ENCODE measurements around the gene METTL17.
"Not testable (repeated sequence)": the region's sequence is repeated elsewhere in the genome, so short reads cannot be mapped to it uniquely, and the experiment has no call there.

METTL17 gene

DNA sequence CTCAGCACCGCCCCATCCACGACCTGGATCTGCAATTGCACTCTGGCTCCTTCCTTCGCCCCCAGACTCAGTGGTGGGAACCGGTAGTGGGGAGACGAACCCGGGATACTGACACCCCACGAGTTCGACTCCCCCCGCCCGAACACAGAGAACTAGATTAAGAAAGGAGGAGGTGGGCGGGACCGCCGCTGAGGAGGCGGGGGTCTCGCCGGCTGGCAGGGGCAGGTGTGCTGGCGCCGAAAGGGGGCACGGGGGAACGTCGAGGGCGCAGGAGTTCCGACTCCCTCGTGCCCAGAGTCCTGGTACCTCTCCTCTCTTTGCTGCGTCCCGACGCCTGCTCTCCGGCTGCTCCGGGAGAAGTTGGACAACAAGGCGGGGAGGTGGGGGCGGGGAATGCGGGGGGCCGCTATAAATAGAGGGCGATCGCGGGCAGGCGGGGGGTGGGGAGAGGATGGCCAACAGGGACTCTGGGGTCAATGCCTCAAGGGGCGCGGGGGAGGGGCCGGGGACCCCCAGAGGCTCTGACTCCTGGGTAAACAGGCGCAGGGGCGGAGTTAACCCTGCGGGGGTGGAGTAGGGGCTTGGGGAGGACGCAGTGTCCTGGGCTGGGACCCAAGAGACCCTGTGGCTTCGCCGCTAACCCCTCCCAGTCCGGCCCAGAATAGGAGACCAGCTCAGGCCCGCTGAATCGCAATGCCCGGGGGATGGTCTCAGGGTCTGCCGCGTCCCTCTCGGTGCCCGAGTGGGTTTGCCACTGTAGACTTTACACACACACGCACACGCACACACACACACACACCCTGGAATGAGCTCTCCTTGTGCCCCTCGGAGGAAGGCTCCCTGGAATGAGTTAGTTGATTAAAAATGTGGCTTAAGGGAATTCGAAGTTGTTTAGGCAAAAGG, 35.8 kb downstream of the METTL17 start:
- no peak for DNase-seq

GRCh38 chr14:21026274-21026987, 36.7 kb downstream of the METTL17 start:
- DNase-seq, result no peak

DNA sequence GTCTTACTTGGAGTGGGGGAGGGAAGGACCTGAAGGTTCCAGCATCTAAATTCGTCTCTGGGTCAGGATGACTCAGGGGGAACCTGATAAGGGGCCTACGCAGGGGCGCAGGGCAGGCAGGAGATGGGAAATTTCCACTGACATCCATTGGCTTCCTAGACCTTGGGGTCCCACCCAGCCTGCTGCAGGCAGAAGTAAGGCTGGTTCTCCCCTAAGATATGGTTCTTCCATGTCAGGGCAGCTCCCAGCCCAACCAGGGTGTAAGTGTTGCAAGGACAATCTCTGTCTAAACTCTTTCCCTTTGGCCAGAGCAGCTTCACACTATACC, 37.2 kb downstream of the METTL17 start:
- no peak for DNase-seq

- no peak for DNase-seq
These were observed 40.1 kb downstream of the METTL17 start, which contains the start of gene TPPP2 for GRCh38 chr14:21029917-21030316. TSS of gene TPPP2 (plus strand) at chr14:21030217. CDS start at chr14:21030582, 365 bp downstream.

DNA sequence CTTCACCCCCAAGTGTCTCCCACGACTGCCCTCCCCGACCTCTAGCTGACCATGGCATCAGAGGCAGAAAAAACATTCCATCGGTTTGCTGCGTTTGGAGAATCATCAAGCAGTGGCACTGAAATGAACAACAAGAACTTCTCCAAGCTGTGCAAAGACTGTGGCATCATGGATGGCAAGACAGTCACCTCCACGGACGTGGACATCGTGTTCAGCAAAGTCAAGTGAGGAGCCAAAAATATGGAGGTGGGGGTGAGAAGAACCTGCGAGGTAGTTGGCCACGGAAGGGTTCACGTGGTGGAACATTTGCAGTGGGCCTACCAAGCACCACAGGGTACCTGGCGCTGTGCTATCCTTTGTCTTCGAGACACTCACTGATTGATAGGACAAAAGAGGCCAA, 40.8 kb downstream of the METTL17 start:
- DNase-seq, result no peak

DNA sequence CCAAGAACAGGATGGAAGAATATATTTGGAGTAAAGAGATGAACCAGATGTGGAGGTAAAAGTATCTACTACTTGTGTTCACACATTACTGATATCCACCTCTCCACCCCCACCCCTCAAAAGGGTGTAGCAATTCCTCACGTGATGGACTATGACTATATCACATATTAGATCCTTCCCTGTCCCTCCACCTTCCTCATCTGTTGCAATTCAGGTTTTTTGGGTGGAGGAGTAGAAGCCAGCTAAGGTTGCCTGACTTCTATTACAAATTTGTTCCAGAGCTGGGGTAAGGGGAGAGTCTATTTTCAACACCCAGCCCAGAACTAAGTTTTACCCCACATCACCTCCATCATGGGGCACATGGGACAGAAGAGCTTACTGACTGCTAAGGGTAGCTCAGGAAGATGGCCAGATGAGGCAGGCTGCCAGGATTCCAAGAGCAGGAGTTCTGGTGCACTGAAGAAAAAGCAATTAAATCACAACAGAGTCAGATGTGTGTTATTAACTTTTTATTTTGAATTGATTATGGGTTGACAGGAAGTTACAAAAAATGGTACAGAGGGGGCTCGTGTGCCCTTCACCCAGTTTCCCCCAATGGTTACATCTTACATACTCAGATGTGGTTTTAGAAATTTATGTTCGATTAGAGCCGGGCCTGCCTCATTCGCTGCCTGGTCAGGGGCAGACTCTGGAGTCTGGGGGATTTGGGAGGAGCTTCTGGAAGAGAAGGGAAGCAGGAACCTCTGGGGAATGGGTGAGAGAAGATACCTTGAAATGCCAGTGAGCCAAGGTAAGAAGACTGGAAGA, 42.7 kb downstream of the METTL17 start:
- DNase-seq, result peak; percentile 79

- peak; percentile 72 for DNase-seq
These were observed 43.4 kb downstream of the METTL17 start for GRCh38 chr14:21033133-21033698.

DNA sequence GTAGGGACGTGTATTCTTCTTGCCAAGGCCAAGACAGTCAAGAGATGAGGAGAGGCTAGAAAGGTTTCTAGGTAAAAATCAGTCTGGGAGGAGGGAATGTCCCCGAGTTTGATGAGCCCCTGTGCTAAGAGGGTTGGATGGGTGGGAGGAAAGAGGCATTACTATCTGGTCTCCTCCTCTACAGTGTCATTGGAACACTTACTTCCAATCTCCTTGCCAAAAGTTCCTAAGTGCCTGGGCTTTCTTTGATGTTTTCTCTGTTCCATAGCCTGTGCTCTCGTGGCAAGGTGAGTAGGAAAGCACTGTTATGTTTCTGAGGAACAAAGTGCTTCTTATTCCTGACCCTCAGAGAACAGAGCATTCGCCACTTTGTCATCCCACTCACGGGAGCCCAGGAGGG, 44.9 kb downstream of the METTL17 start, which contains the start of gene RNASE13:
Gene RNASE13, minus strand, starts transcription at position 101 of the 400 bp plus-strand sequence. CDS start 519 bp downstream, outside the sequence.
- DNase-seq, result no peak

GRCh38 chr14:21036751-21037150, 47.0 kb downstream of the METTL17 start:
- DNase-seq, result peak; percentile 59

GRCh38 chr14:21037156-21037555, 47.4 kb downstream of the METTL17 start:
- DNase-seq, result peak; percentile 59

DNA sequence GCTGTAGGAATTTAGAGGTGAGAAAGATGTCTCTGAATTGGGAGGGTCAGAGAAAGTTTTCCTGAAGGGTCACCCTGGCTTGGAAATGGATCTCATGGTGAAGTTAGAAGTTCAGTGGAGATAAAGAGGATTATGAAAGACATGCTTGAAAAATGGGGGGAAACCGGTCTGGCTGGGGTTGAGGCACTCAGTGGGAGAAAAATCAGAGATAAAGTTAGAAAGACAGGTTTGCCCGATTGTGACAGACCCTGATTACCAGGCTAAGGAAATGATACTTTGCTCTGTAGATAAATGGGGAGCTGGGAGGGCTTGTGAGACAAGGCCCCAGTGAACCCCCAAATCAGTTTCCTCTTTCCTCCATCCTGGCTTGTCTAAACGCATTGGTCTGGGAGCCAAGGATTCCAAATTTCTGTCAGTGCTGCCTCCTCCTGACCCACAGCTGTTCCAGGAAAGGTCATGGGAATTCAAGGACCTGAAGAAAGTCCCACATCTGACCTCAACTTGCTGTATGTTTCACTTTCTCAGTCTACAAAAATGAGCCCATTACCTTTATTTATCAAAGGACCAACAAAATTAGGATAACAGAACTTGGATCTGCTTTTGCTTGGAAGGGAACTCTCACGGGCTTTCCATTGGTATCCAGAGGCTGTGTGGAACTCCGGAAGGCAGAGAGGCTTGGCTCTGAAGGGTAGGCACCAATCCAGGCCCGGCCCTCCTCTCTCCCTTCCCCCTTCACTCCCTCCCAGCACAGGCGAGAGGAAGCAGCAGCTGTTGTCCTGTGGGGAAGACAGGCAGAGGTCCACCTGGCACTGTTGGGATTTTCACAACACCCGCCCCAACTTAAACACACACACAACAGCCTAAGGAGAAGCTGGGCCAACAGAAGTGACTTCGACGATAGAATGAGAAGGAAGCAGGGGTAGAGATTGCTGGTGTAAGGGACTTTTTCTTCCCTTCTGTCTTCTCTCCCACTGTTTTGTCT, 49.0 kb downstream of the METTL17 start:
- DNase-seq, result no peak

DNA sequence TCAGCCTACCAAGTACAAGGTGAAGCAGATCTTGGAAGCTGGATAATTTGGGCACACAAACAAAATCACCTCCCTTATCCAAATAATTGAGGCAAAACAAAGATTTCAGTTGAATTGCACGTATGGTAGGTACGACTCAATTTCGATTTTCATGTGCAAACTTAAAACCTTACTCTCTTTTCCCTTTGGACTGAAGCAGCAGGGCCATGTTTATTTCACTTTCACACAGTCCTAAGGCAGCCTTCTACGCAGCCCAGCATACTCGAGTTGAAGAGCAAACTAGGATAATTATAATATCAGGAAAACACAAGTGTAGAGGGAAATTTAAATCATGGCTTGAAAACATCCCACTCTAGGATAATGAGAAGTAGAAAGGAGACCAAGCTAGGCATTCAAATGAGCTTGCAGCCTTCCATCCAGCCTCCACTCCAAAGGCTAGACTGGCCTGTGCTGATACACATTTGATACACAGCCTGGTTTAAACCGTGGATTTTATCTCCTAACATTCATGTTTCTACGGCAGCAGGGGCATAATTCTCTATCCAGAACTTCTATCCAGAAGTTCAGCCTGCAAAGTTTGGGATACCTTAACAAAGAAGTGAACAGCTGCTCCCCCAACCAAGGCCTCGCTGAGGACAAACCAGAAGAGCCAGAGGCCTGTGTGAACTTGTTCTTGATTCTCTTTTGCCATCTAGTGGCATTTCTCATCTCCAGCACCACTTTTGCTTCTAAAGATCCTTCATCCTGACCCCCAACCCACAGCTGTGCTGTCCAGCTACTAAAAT, 50.0 kb downstream of the METTL17 start:
- peak; percentile 70 for DNase-seq

DNA sequence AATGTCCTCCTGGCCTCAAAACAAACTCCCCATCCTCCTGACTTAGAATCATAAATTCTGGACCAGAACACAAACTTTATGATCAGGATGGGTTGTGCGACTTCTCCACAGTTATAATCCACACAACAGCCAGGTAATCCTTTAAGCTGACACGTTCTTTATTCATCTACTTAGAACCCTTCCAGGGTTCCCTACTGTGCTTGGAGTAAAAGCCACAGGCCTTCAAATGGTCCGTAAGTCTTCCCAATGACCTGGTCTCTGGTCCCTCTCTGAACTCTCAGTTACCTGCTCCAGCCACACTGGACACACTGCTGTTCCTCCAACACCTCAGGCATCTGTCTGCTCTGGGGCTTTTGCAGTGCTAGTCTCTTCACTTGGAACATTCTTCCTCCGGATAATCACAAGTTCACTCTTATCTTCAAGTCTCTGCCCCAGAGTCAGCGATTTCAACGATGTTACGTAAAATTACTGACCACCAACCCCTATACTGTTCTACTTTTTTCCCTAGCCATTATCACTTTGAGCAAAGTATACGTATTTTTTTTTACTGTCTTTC, 50.7 kb downstream of the METTL17 start:
- DNase-seq, result no peak

DNA sequence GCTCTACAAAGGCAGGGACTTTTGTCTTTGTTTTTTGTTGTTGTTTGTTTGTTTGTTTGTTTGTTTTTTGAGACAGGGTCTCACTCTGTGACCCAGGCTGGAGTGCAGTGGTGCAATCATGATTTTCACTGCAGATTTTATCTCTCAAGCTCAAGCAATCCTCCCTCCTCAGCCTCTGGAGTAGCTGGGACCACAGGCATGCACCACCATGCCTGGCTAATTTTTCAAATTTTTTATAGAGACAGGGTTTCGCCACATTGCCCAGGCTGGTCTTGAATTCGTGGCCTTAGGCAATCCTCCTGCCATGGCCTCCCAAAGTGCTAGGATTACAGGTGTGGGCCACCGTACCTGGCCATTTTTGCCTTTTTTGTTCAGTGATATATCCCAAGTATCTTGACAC, 51.2 kb downstream of the METTL17 start:
- DNase-seq, result not testable (repeated sequence)

DNA sequence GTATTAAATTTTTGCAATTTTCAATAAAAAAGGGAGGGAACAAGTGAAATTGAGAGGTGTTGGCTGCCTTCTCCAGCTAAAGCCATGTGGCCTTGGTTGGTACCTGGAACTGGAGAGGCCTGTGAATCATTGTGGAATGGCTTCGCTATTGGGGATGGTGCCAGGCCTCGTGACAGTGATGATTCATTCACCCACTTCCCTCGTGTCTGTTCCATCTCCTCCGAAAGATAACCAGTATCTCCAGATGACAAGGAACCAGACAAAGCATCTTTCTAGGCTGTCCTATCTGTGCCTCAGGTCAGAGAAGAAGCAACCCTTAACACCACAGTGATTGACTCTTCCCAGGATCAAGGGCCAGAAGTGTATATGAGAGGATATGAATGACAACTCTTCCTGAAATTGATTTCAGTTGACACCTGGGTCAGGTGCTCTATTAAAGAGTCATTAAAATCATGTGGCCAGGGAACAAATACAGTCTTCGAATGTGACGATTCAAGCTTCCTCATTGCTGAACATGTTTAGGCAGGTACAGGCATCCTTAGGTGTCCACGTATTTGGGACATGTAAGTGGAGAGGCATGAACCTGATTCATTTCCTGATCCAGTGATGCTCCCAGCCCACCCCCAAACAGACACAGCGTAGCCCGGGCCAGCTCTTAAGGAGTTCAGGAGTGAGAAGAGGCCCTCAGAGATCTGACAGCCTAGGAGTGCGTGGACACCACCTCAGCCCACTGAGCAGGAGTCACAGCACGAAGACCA, 52.1 kb downstream of the METTL17 start, which contains the start of gene RNASE7:
Gene RNASE7, plus strand, starts transcription at position 687 of the 758 bp plus-strand sequence. CDS start 631 bp downstream, outside the sequence.
- DNase-seq, result peak; percentile 39

DNA sequence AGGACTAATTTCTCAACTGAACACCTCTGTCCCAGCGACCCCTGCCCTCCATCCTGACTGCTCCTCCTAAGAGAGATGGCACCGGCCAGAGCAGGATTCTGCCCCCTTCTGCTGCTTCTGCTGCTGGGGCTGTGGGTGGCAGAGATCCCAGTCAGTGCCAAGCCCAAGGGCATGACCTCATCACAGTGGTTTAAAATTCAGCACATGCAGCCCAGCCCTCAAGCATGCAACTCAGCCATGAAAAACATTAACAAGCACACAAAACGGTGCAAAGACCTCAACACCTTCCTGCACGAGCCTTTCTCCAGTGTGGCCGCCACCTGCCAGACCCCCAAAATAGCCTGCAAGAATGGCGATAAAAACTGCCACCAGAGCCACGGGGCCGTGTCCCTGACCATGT, 53.1 kb downstream of the METTL17 start:
- DNase-seq, result peak; percentile 27

- no peak for DNase-seq
These were observed 53.7 kb downstream of the METTL17 start for GRCh38 chr14:21043387-21043973.

GRCh38 chr14:21043974-21044618, 54.3 kb downstream of the METTL17 start:
- no peak for DNase-seq
